Measurements from ENCODE around the gene MCM3. TPM values are rescaled to one million over a fixed set of nuclear protein-coding genes. Genes with fewer than 3 reads are reported as not detected.

MCM3 gene
- total and polyA plus RNA-seq, 2 of the 4 experiments (the other 2 are of a cell fraction) = 54.6 to 66.5 TPM

- Histone ChIP-seq H3K36me3 (ENCODE audit: control insufficient read depth, insufficient read depth, low read length) (peaks cover 12% of the 10 kb centered on the region), H4K5ac (ENCODE audit: low read depth, low read length) (no peak overlapping the region), H2BK15ac (ENCODE audit: low read depth, low read length) (no peak overlapping the region), H3K9me3 (ENCODE audit: control insufficient read depth, insufficient read depth, low read length) (no peaks in the 10 kb centered on the region), H2AK5ac (ENCODE audit: low read depth, low read length) (no peak overlapping the region), H3K79me1 (ENCODE audit: low read depth in 1 of 2, low read length in 2 of 2) (peaks cover 9 to 13% of the 10 kb centered on the region in 2 experiments; a peak in 3 of 4 replicates), H4K91ac (ENCODE audit: insufficient read depth, low read depth, low read length) (no peak overlapping the region), H2BK5ac (ENCODE audit: low read depth, low read length, poor library complexity, severe bottlenecking) (no peak overlapping the region), H3K56ac (ENCODE audit: extremely low read depth, insufficient read depth, low read length) (peak overlapping the region; percentile 13), H3K4me1 (ENCODE audit: control insufficient read depth, insufficient read depth, low read length) (no peaks in the 10 kb centered on the region), H2AFZ (replicated peaks; ENCODE audit: low read length, poor library complexity) (peak overlapping the region; percentile 88), H3K4me3 (ENCODE audit: insufficient read depth, low read depth, low read length) (peak overlapping the region; percentile 65), H3K14ac (replicated peaks; ENCODE audit: low read depth, low read length) (peak overlapping the region; percentile 33; the same call in 1 of the 2 replicates), H3K27ac (ENCODE audit: insufficient read depth, low read length) (peak overlapping the region; percentile 31; the same call in 1 of the 2 replicates), H4K20me1 (ENCODE audit: insufficient read depth, low read length) (no peaks in the 10 kb centered on the region), H3K9ac (ENCODE audit: low read depth, low read length) (peak overlapping the region; percentile 62), H4K8ac (ENCODE audit: low read depth in 2 of 2, low read length in 2 of 2) (peak overlapping the region; percentile 12 to 34; a peak in 2 of 4 replicates), H3K23ac (ENCODE audit: low read depth, low read length) (peak overlapping the region; percentile 34; the same call in 1 of the 2 replicates), H2AK9ac (replicated peaks; ENCODE audit: low read depth, low read length, poor library complexity) (peak overlapping the region; percentile 81), H3K4ac (ENCODE audit: low read depth, low read length) (peak overlapping the region; percentile 39), H2BK120ac (ENCODE audit: low read depth, low read length) (no peak overlapping the region), H3K9me1 (ENCODE audit: insufficient read depth, low read length) (no peaks in the 10 kb centered on the region; the same call in 1 of the 2 replicates), H2BK20ac (ENCODE audit: low read depth, low read length) (no peak overlapping the region), H3K4me2 (ENCODE audit: low read depth, low read length) (peak overlapping the region; percentile 81), H3K18ac (ENCODE audit: low read depth, low read length) (no peak overlapping the region), H3K27me3 (ENCODE audit: control insufficient read depth, insufficient read depth, low read length) (no peaks in the 10 kb centered on the region)
- CTCF ChIA-PET = interaction anchor here (0.9 to 1.9 kb wide), 2 partner anchors 116 to 132 kb away, joined by 3 to 9 read pairs; no protein-coding TSS in a partner anchor
- POLR2A ChIA-PET (ENCODE audit: unreplicated experiment) = no interaction called here
- dilution Hi-C loops (cut with HindIII; ENCODE audit: low sequenced_read_pairs, unreplicated experiment) = no loop called here
- DNase-seq = peak; percentile 10
- intact Hi-C loops (cut with micrococcal nuclease) = loop anchor here (2.0 kb wide), 1 partner anchor 69 kb away; no protein-coding TSS in a partner anchor
- ATAC-seq (ENCODE audit: low read depth) = no peak
- BruUV-seq (replicated peaks) = no TSS peak
- TF ChIP-seq ELK1 (IDR thresholded peaks at IDR 0.05; ENCODE audit: borderline replicate concordance, low read depth, low read length) = no peak
- TF ChIP-seq CEBPB (IDR thresholded peaks at IDR 0.05; ENCODE audit: low read depth, low read length) = no peak
- no peak for TF ChIP-seq POLR2A (IDR thresholded peaks at IDR 0.05; ENCODE audit: low read depth, low read length)
- no peak for TF ChIP-seq RFX5 (IDR thresholded peaks at IDR 0.05; ENCODE audit: low read depth, low read length)
- TF ChIP-seq FOS (IDR thresholded peaks at IDR 0.05; ENCODE audit: low read depth, low read length) = no peak
- no peak for TF ChIP-seq MAZ (IDR thresholded peaks at IDR 0.05; ENCODE audit: borderline replicate concordance, low read depth, low read length)
- no peak for TF ChIP-seq USF2 (IDR thresholded peaks at IDR 0.05; ENCODE audit: low read depth, low read length)
- no peak for TF ChIP-seq MXI1 (IDR thresholded peaks at IDR 0.05; ENCODE audit: borderline replicate concordance, low read depth, low read length)
- no peak for TF ChIP-seq CTCF (conservative IDR thresholded peaks at IDR 0.05; ENCODE audit: low read depth, low read length)
- no peak for TF ChIP-seq BHLHE40 (IDR thresholded peaks at IDR 0.05; ENCODE audit: low read depth, low read length)
- in situ Hi-C loops (cut with MboI; ENCODE audit: low sequenced_read_pairs) = no loop called here
- WGBS, 2 experiments (ENCODE audit: extremely low coverage in 2 of 2, insufficient read length in 1 of 2) = 0% methylated on average over 8 of the region's 14 CpGs; no CpG with 5 or more reads in 1 of the 2 experiments
Observed at GRCh38 chr6:52284131-52284459, 447 bp downstream of the MCM3 start.

Data from IMR-90 (cell line).